Fibroblast of lung (primary cell): ENCODE measurements around the gene CLCA4. TPM values are rescaled to one million over a fixed set of nuclear protein-coding genes. Genes with fewer than 3 reads are reported as not detected.

ENCODE experiments used
- DNase-seq, 2 donors: peaks; one replicate each; pipeline versions ENCODE4 v3.0.0 to v3.0.0-alpha.2; 2010; ENCODE audit warnings: low read depth in 2 of 2
- H2AFZ ChIP-seq: 2 replicates; pipeline ENCODE4 v1.5.1; 2012; ENCODE audit warnings: low read length, control low read depth, inconsistent platforms
- H3K27ac ChIP-seq: 2 replicates; pipeline ENCODE4 v1.5.1; 2011; ENCODE audit warnings: low read length, control low read depth; ENCODE audit not compliant: insufficient read depth
- H3K27me3 ChIP-seq: 2 replicates; pipeline ENCODE4 v1.5.1; 2011; ENCODE audit warnings: mild to moderate bottlenecking, low read length; ENCODE audit not compliant: control insufficient read depth, insufficient read depth
- H3K36me3 ChIP-seq: 2 replicates; pipeline ENCODE4 v1.5.1; 2011; ENCODE audit warnings: low read length; ENCODE audit not compliant: control insufficient read depth, insufficient read depth
- H3K4me1 ChIP-seq: 2 replicates; pipeline ENCODE4 v1.5.1; 2011; ENCODE audit warnings: low read length; ENCODE audit not compliant: control insufficient read depth, insufficient read depth; ENCODE audit errors: extremely low read depth
- H3K4me2 ChIP-seq: 2 replicates; pipeline ENCODE4 v1.5.1; 2011; ENCODE audit warnings: low read length, control low read depth; ENCODE audit not compliant: insufficient read depth; ENCODE audit errors: extremely low read depth
- H3K4me3 ChIP-seq, 4 experiments: fragments of 200-600 bp in 1 of 4; sonication (generic) in 1 of 4; replicated peaks in 1 of 4; 2 replicates each; pipeline ENCODE4 v1.5.1; 2011 to 2016; ENCODE audit warnings: low read length in 4 of 4, low read depth in 3 of 4, mild to moderate bottlenecking in 3 of 4, control low read depth in 2 of 4, inconsistent platforms in 1 of 4, mixed read lengths in 1 of 4; ENCODE audit not compliant: insufficient read depth in 1 of 4; ENCODE audit errors: control extremely low read depth in 1 of 4
- H3K79me2 ChIP-seq: 2 replicates; pipeline ENCODE4 v1.5.1; 2012; ENCODE audit warnings: mild to moderate bottlenecking, low read length, inconsistent platforms; ENCODE audit not compliant: control insufficient read depth, insufficient read depth
- H3K9ac ChIP-seq: 2 replicates; pipeline ENCODE4 v1.5.1; 2011; ENCODE audit warnings: mild to moderate bottlenecking, low read length, control low read depth; ENCODE audit not compliant: insufficient read depth
- H3K9me3 ChIP-seq: 2 replicates; pipeline ENCODE4 v1.5.1; 2012; ENCODE audit warnings: low read depth, low read length; ENCODE audit not compliant: control insufficient read depth, insufficient read depth
- H4K20me1 ChIP-seq: 2 replicates; pipeline ENCODE4 v1.5.1; 2011; ENCODE audit warnings: low read length; ENCODE audit not compliant: control insufficient read depth, insufficient read depth; ENCODE audit errors: extremely low read depth
- CTCF ChIP-seq, 2 donors: IDR thresholded peaks in 1 of 2; conservative IDR thresholded peaks in 1 of 2; 1 replicate in 1 of 2; 2 replicates in 1 of 2; pipeline ENCODE4 v1.5.1; 2011 to 2012; ENCODE audit warnings: low read length in 2 of 2, control low read depth in 1 of 2, inconsistent platforms in 1 of 2, low read depth in 1 of 2, mild to moderate bottlenecking in 1 of 2
- EZH2 ChIP-seq: IDR thresholded peaks from 2 replicates; pipeline ENCODE4 v1.5.1; 2012; ENCODE audit warnings: low read length, control low read depth, mild to moderate bottlenecking; ENCODE audit errors: missing control alignments
- polyA minus RNA-seq: library from RNA; depleted of rRNA, polyadenylated mRNA; stranded (reverse); fragments of >200 nt; gene quantifications from 2 replicates; pipeline ENCODE4 v1.2.3, GENCODE V29; 2011; ENCODE audit warnings: low replicate concordance
- polyA plus RNA-seq, 2 donors: library from polyadenylated mRNA; depleted of rRNA in 1 of 2; stranded (reverse) in 1 of 2; unstranded in 1 of 2; fragments of >200 nt; gene quantifications; 2 replicates each; pipeline ENCODE4 v1.2.1, GENCODE V29; 2011 to 2012; ENCODE audit warnings: missing spikeins in 1 of 2
- total RNA-seq: library from RNA; depleted of rRNA; stranded (reverse); fragments of >200 nt; gene quantifications from 2 replicates; pipeline ENCODE4 v1.2.1, GENCODE V29; 2014

The CLCA4 gene
- total RNA-seq (not detected in 2 replicates), polyA plus RNA-seq (not detected in 2 replicates), polyA minus RNA-seq (not detected in 2 replicates)
- not detected in 2 replicates for polyA plus RNA-seq (2012)

GRCh38 chr1:86546787-86547221 lies at the start of gene CLCA4:
Gene CLCA4 (plus strand): TSS chr1:86547078. CDS start chr1:86547120, 42 bp downstream.
- TF ChIP-seq EZH2, result no peak
- TF ChIP-seq CTCF (conservative IDR thresholded peaks at IDR 0.05 in 1 of 2, IDR thresholded peaks at IDR 0.05 in 1 of 2; ENCODE audit: low read depth in 1 of 2, low read length in 2 of 2), result no peak
- no peaks in the 10 kb centered on the region for H4K20me1 ChIP-seq
- no peak within 1 kb of the TSS for H3K9ac ChIP-seq

GRCh38 chr1:86498281-86498680 lies 48.6 kb upstream of the CLCA4 start:
- Histone ChIP-seq H3K27ac (no peak overlapping the region), H4K20me1 (no peaks in the 10 kb centered on the region), H3K4me3 (no peak overlapping the region), H3K36me3 (no peaks in the 10 kb centered on the region), H3K4me2 (no peak overlapping the region), H3K9me3 (no peaks in the 10 kb centered on the region), H3K79me2 (no peaks in the 10 kb centered on the region), H3K27me3 (peaks cover 2% of the 10 kb centered on the region), H2AFZ (no peak overlapping the region), H3K4me1 (no peaks in the 10 kb centered on the region), H3K9ac (no peak overlapping the region)
- TF ChIP-seq EZH2 (no peak), CTCF (conservative IDR thresholded peaks at IDR 0.05 in 1 of 2, IDR thresholded peaks at IDR 0.05 in 1 of 2; ENCODE audit: low read depth in 1 of 2, low read length in 2 of 2) (no peak)
- no peak for DNase-seq

More at GRCh38 chr1:86546787-86547221, at the start of gene CLCA4:
- Histone ChIP-seq H3K4me1 (no peaks in the 10 kb centered on the region), H3K4me2 (no peak within 1 kb of the TSS), H3K27ac (no peak within 1 kb of the TSS), H3K79me2 (no peaks in the 10 kb centered on the region), H2AFZ (no peak within 1 kb of the TSS), H3K36me3 (no peaks in the 10 kb centered on the region), H3K9me3 (no peaks in the 10 kb centered on the region), H3K4me3 (no peak within 1 kb of the TSS), H3K27me3 (no peaks in the 10 kb centered on the region)
- DNase-seq, result no peak

GRCh38 chr1:86499987-86500593 lies 46.8 kb upstream of the CLCA4 start:
- Histone ChIP-seq H2AFZ (no peak overlapping the region), H3K9me3 (no peaks in the 10 kb centered on the region), H3K79me2 (no peaks in the 10 kb centered on the region), H3K4me1 (no peaks in the 10 kb centered on the region), H3K27me3 (peaks cover 2% of the 10 kb centered on the region), H3K36me3 (no peaks in the 10 kb centered on the region), H3K4me3 (no peak overlapping the region), H3K4me2 (no peak overlapping the region), H3K9ac (no peak overlapping the region), H3K27ac (no peak overlapping the region), H4K20me1 (no peaks in the 10 kb centered on the region)
- TF ChIP-seq EZH2 (no peak), CTCF (conservative IDR thresholded peaks at IDR 0.05 in 1 of 2, IDR thresholded peaks at IDR 0.05 in 1 of 2; ENCODE audit: low read depth in 1 of 2, low read length in 2 of 2) (peak; percentile 25 to 56)
- peak in 1 of 2 donors; percentile 48 for DNase-seq
